GM19023 (cell line): ENCODE results near the gene PTPN1.
"Not testable (repeated sequence)": the region's sequence is repeated elsewhere in the genome, so short reads cannot be mapped to it uniquely, and the experiment has no call there.

Experiments used
- ATAC-seq: cut with Tn5 transposase; IDR thresholded peaks from one replicate; pipeline ENCODE4 v1.9.1; 2021; ENCODE audit warnings: mild to moderate bottlenecking, moderate library complexity; ENCODE audit not compliant: unreplicated experiment

Gene PTPN1

DNA sequence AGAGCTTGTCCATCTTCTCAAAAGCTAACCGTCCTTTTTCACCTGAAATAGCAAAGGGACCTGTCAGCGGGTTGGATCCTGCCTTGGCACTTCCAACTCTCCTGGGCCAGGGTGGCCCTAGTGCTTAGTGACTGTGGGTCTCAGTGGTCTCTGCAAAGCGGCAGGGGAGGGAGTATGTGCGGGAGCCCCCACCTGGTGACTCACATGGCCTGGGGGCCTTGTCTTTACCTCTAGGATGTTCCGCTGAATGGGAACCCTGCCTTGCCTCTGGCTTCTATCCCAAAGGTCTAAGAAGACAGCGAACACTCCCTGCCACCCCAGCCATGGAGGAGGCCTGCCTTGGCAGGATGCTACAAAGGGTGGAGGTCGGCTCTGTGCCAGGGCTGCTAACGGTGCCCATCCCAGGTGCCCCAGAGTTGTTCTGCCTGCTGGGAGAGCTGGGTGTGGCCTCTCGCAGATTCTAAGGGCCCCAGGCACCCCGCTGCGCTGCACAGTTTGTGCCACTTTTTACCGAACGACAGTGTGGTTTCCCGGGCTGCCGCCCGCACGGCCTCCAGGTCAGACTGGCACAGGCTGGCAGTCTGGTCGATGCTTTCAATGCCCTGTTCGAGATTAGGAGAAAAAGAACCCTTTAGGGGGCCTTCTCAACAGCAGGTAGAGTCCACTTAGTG is 77.2 kb downstream of the PTPN1 start:
- ATAC-seq: no peak

DNA sequence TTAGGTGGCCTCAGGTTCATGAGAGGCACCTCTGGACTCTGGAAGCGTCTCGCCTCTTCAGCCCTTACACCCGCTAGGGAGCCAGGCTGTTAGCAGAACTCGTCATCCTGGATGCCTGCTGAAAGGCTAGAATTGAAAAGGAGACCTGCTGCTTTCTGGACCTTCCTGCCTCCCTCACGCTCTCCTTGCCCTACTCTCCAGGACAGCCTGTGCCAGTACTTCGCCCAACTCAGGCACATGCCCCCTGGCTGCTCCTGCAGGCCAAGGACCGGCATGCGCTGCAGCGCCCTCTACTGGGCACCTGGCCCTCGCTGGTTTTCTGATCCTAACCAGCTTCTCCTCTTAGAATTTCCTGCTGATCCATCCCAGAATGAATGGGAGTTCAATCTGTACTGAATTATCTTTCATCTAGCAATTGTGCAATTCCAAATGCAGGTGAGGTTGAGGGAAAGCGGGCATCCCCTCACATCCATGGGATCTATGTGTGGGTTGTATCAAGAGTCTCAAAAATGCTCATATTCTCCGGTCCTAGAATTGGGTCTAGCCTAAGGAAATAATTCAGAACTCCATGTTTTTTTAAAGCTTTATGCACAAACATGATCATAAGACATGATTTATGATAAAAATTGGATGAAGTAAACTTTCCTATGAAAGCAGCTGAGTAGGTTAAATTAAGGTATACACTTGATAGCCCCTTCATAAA is 78.0 kb downstream of the PTPN1 start:
- ATAC-seq: no peak

- ATAC-seq: no peak
Observed at GRCh38 chr20:50589548-50590347, 79.6 kb downstream of the PTPN1 start.

- no peak for ATAC-seq
Observed at GRCh38 chr20:50590348-50590664, 80.1 kb downstream of the PTPN1 start.

DNA sequence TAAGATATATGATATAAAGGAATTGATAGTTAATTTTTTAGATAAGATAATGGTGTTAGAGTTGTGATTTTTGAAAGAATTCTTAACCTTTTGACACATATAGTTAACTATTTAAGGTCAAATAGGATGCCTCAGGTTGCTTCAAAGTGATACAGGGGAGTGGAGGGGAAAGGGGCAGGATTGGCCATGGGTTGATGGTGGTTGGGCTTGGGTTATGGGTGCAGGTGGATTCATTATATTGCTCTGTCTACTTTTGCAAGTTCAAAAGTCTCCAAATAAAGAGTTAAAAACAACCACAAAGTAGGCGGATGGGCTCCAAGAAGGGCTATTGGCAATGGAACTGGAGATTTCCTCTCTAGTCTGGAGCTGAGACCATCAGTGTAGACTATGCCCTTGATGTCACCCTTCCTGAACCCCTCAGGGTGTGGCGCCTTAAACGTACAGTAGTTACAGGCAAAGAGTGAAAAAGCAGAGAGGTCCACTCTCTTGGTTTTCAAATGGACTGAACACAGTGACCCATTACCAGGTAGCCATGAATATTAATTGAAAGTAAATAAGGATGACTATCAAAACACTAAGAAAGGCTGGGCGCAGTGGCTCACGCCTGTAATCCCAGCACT is 81.2 kb downstream of the PTPN1 start:
- no peak for ATAC-seq

- ATAC-seq: no peak
Observed at GRCh38 chr20:50592282-50593004, 82.3 kb downstream of the PTPN1 start.

DNA sequence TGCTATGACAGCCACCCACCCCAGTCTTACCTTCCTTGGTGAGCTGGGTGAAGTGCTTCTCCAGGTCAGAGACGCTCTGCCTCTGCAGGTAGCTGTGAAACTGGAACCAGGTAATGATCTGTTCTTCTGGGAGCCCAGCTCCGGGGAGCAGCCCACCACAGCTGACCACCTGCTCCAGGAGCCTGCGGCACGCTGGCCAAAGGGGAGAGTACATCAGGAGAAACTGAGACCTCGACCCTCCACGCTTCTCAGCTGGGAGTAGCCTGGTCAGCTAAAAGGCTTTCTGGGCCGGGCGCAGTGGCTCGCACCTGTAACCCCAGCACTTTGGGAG is 82.8 kb downstream of the PTPN1 start:
- ATAC-seq: no peak

DNA sequence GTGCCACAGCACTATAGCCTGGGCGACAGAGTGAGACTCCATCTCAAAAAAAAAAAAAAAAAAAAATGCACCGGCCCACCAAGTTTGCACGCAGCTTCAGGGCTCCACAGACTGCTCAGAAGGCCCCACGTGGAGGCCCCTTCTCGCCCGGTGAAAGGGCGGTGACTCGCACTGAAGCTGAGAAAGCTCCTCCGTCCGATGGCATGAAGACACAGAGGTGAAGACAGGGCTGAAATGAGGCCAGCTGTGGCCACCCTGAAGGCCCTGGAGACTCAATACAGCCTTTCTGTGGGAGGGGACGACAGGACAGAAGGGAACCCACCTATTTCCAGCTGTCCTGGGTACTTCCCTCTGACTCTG is 84.0 kb downstream of the PTPN1 start:
- ATAC-seq: no peak

DNA sequence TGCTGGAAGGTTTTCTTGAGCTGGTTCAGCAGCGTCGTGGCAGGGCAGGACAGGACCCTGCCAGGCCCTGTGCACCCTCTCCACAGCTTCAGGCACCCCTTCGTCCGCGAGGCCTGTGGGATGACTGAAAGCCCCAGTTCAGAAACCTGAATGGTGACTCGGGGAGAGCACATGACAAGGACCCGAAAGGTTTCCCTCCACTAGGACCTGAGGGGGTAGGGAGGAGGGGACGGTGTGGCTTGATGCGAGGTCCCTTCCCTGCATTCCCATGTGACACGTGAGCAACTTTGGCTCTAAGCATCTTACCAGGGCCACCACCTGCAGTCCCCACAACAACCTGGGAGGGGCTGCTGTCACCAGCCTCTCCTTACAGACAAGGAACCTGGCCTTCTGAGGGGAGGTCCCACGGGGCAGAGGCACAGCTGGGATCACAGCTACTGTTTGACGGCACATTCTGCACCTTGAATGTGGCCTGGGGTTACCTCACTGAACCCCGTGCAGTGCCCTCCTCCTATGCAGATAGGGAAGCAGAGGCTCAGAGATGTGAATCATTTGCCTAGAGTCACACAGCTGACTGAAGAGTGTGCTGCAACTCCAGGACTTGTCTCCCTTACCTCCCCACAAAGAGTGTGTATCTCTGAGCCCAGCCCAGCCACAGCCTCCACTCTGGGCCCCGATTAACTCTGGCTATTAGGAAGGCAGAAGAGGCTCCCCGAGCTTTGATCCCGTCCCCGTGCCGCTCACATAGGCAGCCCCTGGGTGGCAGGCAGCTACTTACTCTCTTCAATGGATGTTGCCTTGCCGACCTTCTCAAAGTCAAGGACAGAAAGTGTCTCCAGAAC is 84.6 kb downstream of the PTPN1 start:
- ATAC-seq: no peak

DNA sequence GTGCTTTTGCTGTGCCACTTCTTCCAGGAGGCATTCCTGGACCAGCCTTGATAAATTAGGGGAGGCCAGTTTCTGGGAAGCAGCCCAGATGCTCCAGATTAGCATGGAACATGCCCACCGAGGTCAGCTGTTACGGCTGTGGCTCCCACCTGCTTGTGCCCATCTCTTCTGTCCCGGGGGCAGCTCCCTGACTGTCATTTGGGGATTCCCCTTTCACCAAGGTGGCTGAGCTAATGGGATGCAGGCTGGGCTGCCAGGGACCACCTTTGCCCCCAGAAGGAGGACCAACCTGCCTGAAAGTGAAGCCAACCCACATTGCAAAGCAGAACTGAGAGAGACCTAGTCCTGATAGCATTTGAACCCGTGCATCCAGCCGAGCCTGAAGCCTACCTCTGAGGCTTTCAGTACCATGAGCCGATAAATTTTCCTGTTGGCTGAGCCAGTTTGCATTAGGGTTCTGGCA is 85.3 kb downstream of the PTPN1 start:
- no peak for ATAC-seq

DNA sequence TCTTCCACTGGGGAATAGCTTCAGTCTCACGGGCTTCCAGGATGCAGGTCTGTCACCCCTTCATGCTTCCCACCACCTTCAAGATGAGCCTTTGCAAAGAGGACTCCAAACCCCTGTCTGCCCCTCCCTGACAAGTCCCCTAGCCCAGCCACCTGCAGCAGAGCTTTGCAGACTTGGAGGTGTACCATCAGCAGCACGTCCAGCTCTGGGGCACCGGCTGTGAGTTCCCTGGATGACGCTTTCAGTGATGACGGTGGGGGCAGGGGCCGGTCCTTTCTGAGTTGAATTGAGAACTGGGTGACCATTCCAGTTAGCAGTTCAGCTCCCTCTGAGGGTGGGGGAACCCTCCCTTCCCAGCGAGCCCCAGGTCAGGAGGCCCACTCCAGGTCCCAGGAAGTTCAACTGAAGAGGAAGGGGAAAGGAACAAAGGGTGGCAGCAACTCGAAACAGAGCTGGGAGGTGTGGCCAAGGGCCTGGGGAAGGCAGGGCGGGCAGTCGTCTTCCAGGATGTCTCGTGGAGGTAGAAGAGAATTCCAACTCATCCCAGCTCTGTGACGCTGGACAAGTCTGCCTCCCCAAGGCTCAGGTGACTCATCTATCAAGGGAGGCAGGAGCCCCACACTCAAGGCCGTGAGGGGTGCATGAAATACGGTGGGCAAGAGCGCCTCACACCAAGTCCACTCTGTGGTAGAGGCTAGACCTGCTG is 86.0 kb downstream of the PTPN1 start:
- no peak for ATAC-seq

- ATAC-seq: no peak
Observed at GRCh38 chr20:50596694-50597021, 86.5 kb downstream of the PTPN1 start.

GRCh38 chr20:50597406-50597969 is 87.3 kb downstream of the PTPN1 start:
- no peak for ATAC-seq

- no peak for ATAC-seq
Observed at GRCh38 chr20:50598074-50598473, 87.9 kb downstream of the PTPN1 start.

GRCh38 chr20:50598768-50599167 is 88.6 kb downstream of the PTPN1 start:
- ATAC-seq: not testable (repeated sequence)

DNA sequence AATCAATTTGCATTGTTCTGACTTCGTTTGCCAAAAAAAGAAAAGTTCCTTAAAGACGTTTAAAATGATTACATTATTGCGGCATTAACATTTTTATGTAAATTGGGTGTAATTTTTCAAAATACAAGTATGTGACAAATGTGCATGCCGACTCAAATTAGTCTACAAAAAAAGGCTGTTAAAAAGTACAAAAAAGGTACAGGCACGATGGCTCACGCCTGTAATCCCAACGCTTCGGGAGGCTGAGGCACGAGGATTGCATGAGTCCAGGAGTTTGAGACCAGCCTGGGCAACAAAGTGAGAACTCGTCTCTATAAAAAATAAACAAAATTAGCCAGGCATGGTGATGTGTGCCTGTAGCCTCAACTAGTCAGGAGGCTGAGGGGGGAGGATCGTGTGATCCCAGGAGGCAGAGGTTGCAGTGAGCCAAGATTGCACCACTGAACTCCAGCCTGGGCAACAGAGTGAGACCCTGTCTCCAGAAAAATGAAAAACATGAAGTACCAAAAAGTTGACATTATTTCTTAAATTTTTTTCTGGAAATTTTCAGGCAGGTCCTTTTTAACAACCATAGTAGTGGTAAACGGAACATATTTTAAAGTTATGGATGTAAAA is 90.2 kb downstream of the PTPN1 start:
- no peak for ATAC-seq

DNA sequence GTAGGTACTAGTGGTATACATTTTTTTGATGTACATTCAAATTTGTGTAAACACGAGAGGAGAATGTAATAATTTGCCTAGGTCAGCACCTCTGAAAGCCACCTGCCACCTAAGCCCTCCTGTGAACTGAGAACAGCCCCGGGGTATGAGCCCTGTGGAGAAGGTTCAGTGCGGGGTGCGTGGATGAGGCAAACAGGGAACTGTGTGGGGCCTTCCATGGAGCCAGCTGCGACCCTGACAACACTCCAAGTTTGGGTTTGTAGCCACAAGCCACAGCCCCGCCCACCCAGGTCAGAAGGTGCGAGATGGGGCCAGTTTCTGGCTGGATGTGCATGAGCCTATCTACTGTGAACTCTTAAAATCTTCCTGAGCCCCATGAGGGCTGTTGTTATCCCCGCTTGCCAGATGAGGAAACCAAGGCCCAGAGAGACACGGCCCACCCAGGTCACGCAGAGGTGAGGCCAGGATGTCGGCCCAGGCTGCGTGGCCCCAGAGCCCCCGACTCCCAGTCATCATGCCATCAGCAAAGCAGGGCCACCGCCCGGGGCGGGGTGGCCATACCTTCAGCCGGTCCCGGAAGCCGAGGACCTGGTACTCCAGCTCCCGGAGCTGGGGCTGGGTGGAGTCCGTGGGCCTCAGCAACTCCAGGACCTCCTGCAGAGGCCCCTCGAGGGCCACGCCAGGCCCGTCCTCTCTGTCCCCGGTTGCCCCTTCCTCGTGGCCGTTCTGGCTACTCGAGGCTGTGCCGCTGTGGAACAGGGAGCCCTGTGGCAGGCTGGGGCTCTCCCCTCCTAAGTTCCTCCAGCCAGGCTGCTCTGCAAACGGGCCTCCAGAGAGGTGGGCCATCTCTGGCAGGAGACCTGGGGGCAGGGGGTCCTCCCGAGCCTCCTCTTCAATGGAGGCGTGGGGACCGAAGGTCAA is 91.6 kb downstream of the PTPN1 start:
- ATAC-seq: no peak
